Measurements from ENCODE around the gene CCDC88C. TPM values are rescaled to one million over a fixed set of nuclear protein-coding genes. Genes with fewer than 3 reads are reported as not detected.

The CCDC88C gene
- total and polyA plus RNA-seq, 2 donors (not counting 3 experiments of a cell fraction or from before 2014, with no cell fraction given), result 11.4 to 52.1 TPM

- H4K20me1 ChIP-seq (replicated peaks; ENCODE audit: control insufficient read depth, extremely low read depth, insufficient read depth, low read length), result no peaks in the 10 kb centered on the region
- POLR2A ChIA-PET, result no interaction called here
- no peak overlapping the region for H2AFZ ChIP-seq (ENCODE audit: low read depth, low read length)
- dilution Hi-C loops (cut with MboI; ENCODE audit: extremely low pct_ligation_motif_present, low sequenced_read_pairs), result no loop called here
- no peaks in the 10 kb centered on the region for H3K36me3 ChIP-seq (ENCODE audit: control insufficient read depth in 2 of 2, extremely low read depth in 1 of 2, insufficient read depth in 2 of 2, low read length in 2 of 2)
- no peak overlapping the region for H3K4me3 ChIP-seq (replicated peaks in 1 of 3; ENCODE audit: insufficient read depth in 1 of 3, low read depth in 1 of 3, low read length in 3 of 3)
- H3K9me1 ChIP-seq (replicated peaks; ENCODE audit: control insufficient read depth, extremely low read depth, insufficient read depth, low read length), result no peaks in the 10 kb centered on the region
- peaks cover 3% of the 10 kb centered on the region for H3K79me2 ChIP-seq (ENCODE audit: control insufficient read depth, insufficient read depth, low read length)
- H3K9me3 ChIP-seq (replicated peaks; ENCODE audit: control insufficient read depth, insufficient read depth, low read length), result no peaks in the 10 kb centered on the region
- H3K9ac ChIP-seq (replicated peaks; ENCODE audit: extremely low read depth, insufficient read depth, low read length), result no peak overlapping the region
- DNase-seq (ENCODE audit: low read depth, low spot score) (no peak), FAIRE-seq (no peak)
- TF ChIP-seq POLR2AphosphoS5 (IDR thresholded peaks at IDR 0.05; ENCODE audit: insufficient read depth, low read depth, low read length), result no peak
- no peak for TF ChIP-seq POLR2A (IDR thresholded peaks at IDR 0.05; ENCODE audit: low read depth, low read length)
- TF ChIP-seq MYC (IDR thresholded peaks at IDR 0.05; ENCODE audit: low read depth, low read length), result no peak
- no peak for TF ChIP-seq JUN (IDR thresholded peaks at IDR 0.05; ENCODE audit: borderline replicate concordance, insufficient read depth, insufficient read length, low read depth)
- CTCF ChIA-PET, result no interaction called here
- no peaks in the 10 kb centered on the region for H3K27me3 ChIP-seq (ENCODE audit: control insufficient read depth in 2 of 2, insufficient read depth in 2 of 2, low read length in 2 of 2)
- BruUV-seq (replicated peaks), result no TSS peak
- no peak overlapping the region for H3K27ac ChIP-seq (ENCODE audit: insufficient read depth, low read depth, low read length)
- H3K4me2 ChIP-seq (ENCODE audit: insufficient read depth, low read length), result no peak overlapping the region
- peaks cover 34% of the 10 kb centered on the region for H3K4me1 ChIP-seq (ENCODE audit: control insufficient read depth, extremely low read depth, insufficient read depth, low read length)
- intact Hi-C loops (cut with micrococcal nuclease), result no loop called here
These were observed 48.7 kb downstream of the CCDC88C start for GRCh38 chr14:91368776-91369416.

- Histone ChIP-seq H3K9me3 (replicated peaks; ENCODE audit: control insufficient read depth, insufficient read depth, low read length) (no peaks in the 10 kb centered on the region), H3K4me3 (replicated peaks in 1 of 3; ENCODE audit: insufficient read depth in 1 of 3, low read depth in 1 of 3, low read length in 3 of 3) (no peak overlapping the region), H3K27me3 (ENCODE audit: control insufficient read depth in 2 of 2, insufficient read depth in 2 of 2, low read length in 2 of 2) (no peaks in the 10 kb centered on the region), H3K9me1 (replicated peaks; ENCODE audit: control insufficient read depth, extremely low read depth, insufficient read depth, low read length) (no peaks in the 10 kb centered on the region), H3K36me3 (ENCODE audit: control insufficient read depth in 2 of 2, extremely low read depth in 1 of 2, insufficient read depth in 2 of 2, low read length in 2 of 2) (no peaks in the 10 kb centered on the region), H3K79me2 (ENCODE audit: control insufficient read depth, insufficient read depth, low read length) (peaks cover 3% of the 10 kb centered on the region), H3K4me1 (ENCODE audit: control insufficient read depth, extremely low read depth, insufficient read depth, low read length) (peaks cover 20% of the 10 kb centered on the region), H4K20me1 (replicated peaks; ENCODE audit: control insufficient read depth, extremely low read depth, insufficient read depth, low read length) (no peaks in the 10 kb centered on the region), H2AFZ (ENCODE audit: low read depth, low read length) (no peak overlapping the region), H3K9ac (replicated peaks; ENCODE audit: extremely low read depth, insufficient read depth, low read length) (no peak overlapping the region), H3K27ac (ENCODE audit: insufficient read depth, low read depth, low read length) (no peak overlapping the region), H3K4me2 (ENCODE audit: insufficient read depth, low read length) (no peak overlapping the region)
- FAIRE-seq, result no peak
- ChIA-PET POLR2A (no interaction called here), CTCF (interaction anchor here (1.1 kb wide), 1 partner anchor 14 kb away, joined by 3 read pairs; no protein-coding TSS in a partner anchor)
- no peak for TF ChIP-seq MAX (IDR thresholded peaks at IDR 0.05; ENCODE audit: insufficient read depth, insufficient read length)
- no peak for TF ChIP-seq FOS (IDR thresholded peaks at IDR 0.05; ENCODE audit: borderline replicate concordance, insufficient read depth, low read length)
- intact Hi-C loops (cut with micrococcal nuclease), result no loop called here
- DNase-seq (ENCODE audit: low read depth, low spot score), result peak; percentile 40
- dilution Hi-C loops (cut with MboI; ENCODE audit: extremely low pct_ligation_motif_present, low sequenced_read_pairs), result no loop called here
- BruUV-seq (replicated peaks), result no TSS peak
These were observed 50.1 kb downstream of the CCDC88C start for GRCh38 chr14:91367173-91368171.

Data from endothelial cell of umbilical vein (primary cell).